Measurements from ENCODE around the gene TMEM219. TPM values are rescaled to one million over a fixed set of nuclear protein-coding genes. Genes with fewer than 3 reads are reported as not detected.
A peak's percentile ranks its signal among the peaks of the same experiment; 100 is the strongest.

The TMEM219 gene
- total and polyA plus RNA-seq, 9 of the 15 experiments (the other 6 are each of a cell fraction or from before 2014, with no cell fraction given): 35.3 to 62.8 (median 55.5) TPM

DNA sequence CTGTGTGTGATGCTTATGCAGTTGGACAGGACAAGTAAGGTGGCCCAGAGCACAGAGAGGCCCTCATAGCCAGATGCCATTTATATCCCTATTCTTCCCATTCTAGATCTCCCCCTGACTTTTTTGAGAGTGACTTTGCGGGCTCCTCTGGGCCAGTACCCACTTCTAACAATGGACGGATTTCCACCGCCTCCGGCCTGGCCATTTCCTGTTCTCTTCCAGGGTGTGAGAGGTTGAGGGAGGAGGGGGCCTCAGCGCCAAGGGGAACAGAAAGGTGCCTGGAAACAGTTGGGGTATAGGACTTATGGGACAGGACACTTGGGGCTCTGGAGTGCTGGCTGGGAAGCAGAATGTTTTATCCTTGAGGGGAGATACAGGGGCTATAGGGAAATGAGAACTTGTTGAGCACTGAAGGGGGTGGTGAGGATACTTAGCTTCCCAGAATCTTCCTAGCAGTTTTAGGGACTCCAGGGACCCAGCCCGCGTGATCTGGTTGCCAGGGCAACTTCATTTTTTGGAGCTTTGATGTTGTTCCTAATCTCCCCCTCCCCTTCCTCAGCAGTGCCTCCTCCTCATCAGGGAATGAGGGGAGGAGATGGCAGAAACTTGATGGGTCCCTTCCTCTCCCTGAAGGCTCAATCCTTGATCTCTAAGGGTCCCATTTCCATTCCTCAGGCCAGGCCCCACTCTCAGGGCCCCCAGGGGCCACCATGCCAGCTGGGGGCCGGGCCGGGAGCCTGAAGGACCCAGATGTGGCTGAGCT is 15.4 kb downstream of the TMEM219 start:
- FAIRE-seq (no peak), DNase-seq (ENCODE audit: extremely low read depth in 1 of 4, low spot score in 3 of 4) (no peak), ATAC-seq (no peak)
- peaks cover 36% of the 10 kb centered on the region for H3K79me2 ChIP-seq (ENCODE audit: control insufficient read depth, insufficient read depth, low read length)
- no peaks in the 10 kb centered on the region; the same call in 1 of the 2 replicates for H3K9me3 ChIP-seq (replicated peaks; ENCODE audit: control insufficient read depth, insufficient read depth, low read depth, low read length)
- H3K36me3 ChIP-seq (ENCODE audit: control insufficient read depth, insufficient read depth, low read length): peaks cover 63% of the 10 kb centered on the region
- no peak overlapping the region for H3K4me2 ChIP-seq (ENCODE audit: insufficient read depth, low read length)
- no peak overlapping the region for H2AFZ ChIP-seq (ENCODE audit: low read depth, low read length)
- H3K9me1 ChIP-seq (ENCODE audit: control insufficient read depth, insufficient read depth, low read length): peaks cover 3% of the 10 kb centered on the region
- BruUV-seq (replicated peaks): no TSS peak
- ChIA-PET POLR2A (interaction anchor here (2.4 to 3.0 kb wide), 2 partner anchors 12 to 15 kb away, joined by 9 to 20 read pairs; no protein-coding TSS in a partner anchor), CTCF (ENCODE audit: low intra/inter-chr PET ratio) (no interaction called here)
- H4K20me1 ChIP-seq (replicated peaks; ENCODE audit: control insufficient read depth, insufficient read depth, low read length): peaks cover 26% of the 10 kb centered on the region
- TF ChIP-seq RFX1 (IDR thresholded peaks at IDR 0.05) (peak; percentile 34; the same call in 1 of the 2 replicates), MXI1 (IDR thresholded peaks at IDR 0.05; ENCODE audit: low read depth, low read length) (no peak)
- H3K27ac ChIP-seq (ENCODE audit: extremely low read depth, low read depth, low read length): no peak overlapping the region
- peaks cover 26 to 30% of the 10 kb centered on the region in 2 experiments; a peak in 4 of 5 replicates for H3K4me1 ChIP-seq (replicated peaks in 1 of 2; ENCODE audit: control insufficient read depth in 2 of 2, insufficient read depth in 2 of 2, low read length in 2 of 2)
- in situ Hi-C loops (cut with MboI): no loop called here
- intact Hi-C loops (cut with micrococcal nuclease): no loop called here
- 86% methylated on average over 9 of the region's 9 CpGs for WGBS (ENCODE audit: insufficient coverage, low coverage, missing lambda C conversion rate)
- H3K27me3 ChIP-seq (ENCODE audit: control insufficient read depth in 2 of 2, insufficient read depth in 2 of 2, low read length in 2 of 2): no peaks in the 10 kb centered on the region
- H3K4me3 ChIP-seq: no peak overlapping the region
- H3K9ac ChIP-seq (ENCODE audit: insufficient read depth in 1 of 2, low read depth in 2 of 2, low read length in 2 of 2): no peak overlapping the region

DNA sequence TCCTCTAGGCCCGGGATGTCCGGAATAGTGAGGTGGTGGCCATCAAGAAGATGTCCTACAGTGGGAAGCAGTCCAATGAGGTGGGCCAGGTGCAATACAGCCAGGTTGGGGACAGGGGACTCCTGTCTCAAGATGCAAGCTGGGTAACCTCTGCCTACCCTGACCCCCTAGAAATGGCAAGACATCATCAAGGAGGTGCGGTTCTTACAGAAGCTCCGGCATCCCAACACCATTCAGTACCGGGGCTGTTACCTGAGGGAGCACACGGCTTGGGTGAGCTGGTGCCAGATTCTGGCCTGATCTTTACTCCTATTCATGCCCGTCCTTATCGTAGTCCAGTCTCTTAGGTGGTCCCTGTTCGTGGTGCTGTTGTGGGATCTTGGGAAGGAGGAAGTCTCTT is 16.2 kb downstream of the TMEM219 start:
- H3K9ac ChIP-seq (ENCODE audit: insufficient read depth in 1 of 2, low read depth in 2 of 2, low read length in 2 of 2): no peak overlapping the region
- no peaks in the 10 kb centered on the region for H3K27me3 ChIP-seq (ENCODE audit: control insufficient read depth in 2 of 2, insufficient read depth in 2 of 2, low read length in 2 of 2)
- CTCF ChIA-PET (ENCODE audit: low intra/inter-chr PET ratio): no interaction called here
- no peak overlapping the region for H3K4me2 ChIP-seq (ENCODE audit: insufficient read depth, low read length)
- peaks cover 36% of the 10 kb centered on the region for H3K79me2 ChIP-seq (ENCODE audit: control insufficient read depth, insufficient read depth, low read length)
- no peak overlapping the region for H2AFZ ChIP-seq (ENCODE audit: low read depth, low read length)
- POLR2A ChIA-PET: interaction anchor here (1.4 to 2.4 kb wide), 2 partner anchors 12 to 17 kb away, joined by 3 to 9 read pairs; partner anchors contain the start of gene HIRIP3
- H3K9me1 ChIP-seq (ENCODE audit: control insufficient read depth, insufficient read depth, low read length): peaks cover 3% of the 10 kb centered on the region
- no peak for DNase-seq (ENCODE audit: extremely low read depth in 1 of 4, low spot score in 3 of 4)
- peaks cover 63% of the 10 kb centered on the region for H3K36me3 ChIP-seq (ENCODE audit: control insufficient read depth, insufficient read depth, low read length)
- H3K4me1 ChIP-seq (replicated peaks in 1 of 2; ENCODE audit: control insufficient read depth in 2 of 2, insufficient read depth in 2 of 2, low read length in 2 of 2): peaks cover 24 to 30% of the 10 kb centered on the region in 2 experiments; a peak in 4 of 5 replicates
- FAIRE-seq: no peak
- intact Hi-C loops (cut with micrococcal nuclease) (no loop called here), in situ Hi-C loops (cut with MboI) (no loop called here)
- ATAC-seq: no peak
- WGBS (ENCODE audit: insufficient coverage, low coverage, missing lambda C conversion rate): 94% methylated on average over 8 of the region's 9 CpGs
- H3K9me3 ChIP-seq (replicated peaks; ENCODE audit: control insufficient read depth, insufficient read depth, low read depth, low read length): no peaks in the 10 kb centered on the region
- H4K20me1 ChIP-seq (replicated peaks; ENCODE audit: control insufficient read depth, insufficient read depth, low read length): peaks cover 26% of the 10 kb centered on the region
- no peak overlapping the region for H3K4me3 ChIP-seq
- BruUV-seq (replicated peaks): no TSS peak
- no peak overlapping the region for H3K27ac ChIP-seq (ENCODE audit: extremely low read depth, low read depth, low read length)
- no peak for TF ChIP-seq EP400 (IDR thresholded peaks at IDR 0.05)
- no peak for TF ChIP-seq ARHGAP35 (IDR thresholded peaks at IDR 0.05; ENCODE audit: partially characterized antibody)
- TF ChIP-seq NFXL1 (CRISPR knock-in tag; IDR thresholded peaks at IDR 0.05): no peak
- no peak for TF ChIP-seq GABPA (tag; conservative IDR thresholded peaks at IDR 0.05; ENCODE audit: low read depth)
- TF ChIP-seq ZNF644 (tag; IDR thresholded peaks at IDR 0.05; ENCODE audit: low read depth): no peak
- TF ChIP-seq HDAC1 (IDR thresholded peaks at IDR 0.05): no peak
- TF ChIP-seq, protein P1, sequence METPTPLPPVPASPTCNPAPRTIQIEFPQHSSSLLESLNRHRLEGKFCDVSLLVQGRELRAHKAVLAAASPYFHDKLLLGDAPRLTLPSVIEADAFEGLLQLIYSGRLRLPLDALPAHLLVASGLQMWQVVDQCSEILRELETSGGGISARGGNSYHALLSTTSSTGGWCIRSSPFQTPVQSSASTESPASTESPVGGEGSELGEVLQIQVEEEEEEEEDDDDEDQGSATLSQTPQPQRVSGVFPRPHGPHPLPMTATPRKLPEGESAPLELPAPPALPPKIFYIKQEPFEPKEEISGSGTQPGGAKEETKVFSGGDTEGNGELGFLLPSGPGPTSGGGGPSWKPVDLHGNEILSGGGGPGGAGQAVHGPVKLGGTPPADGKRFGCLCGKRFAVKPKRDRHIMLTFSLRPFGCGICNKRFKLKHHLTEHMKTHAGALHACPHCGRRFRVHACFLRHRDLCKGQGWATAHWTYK (CRISPR knock-in tag; IDR thresholded peaks at IDR 0.05): no peak
- TF ChIP-seq, protein P2, sequence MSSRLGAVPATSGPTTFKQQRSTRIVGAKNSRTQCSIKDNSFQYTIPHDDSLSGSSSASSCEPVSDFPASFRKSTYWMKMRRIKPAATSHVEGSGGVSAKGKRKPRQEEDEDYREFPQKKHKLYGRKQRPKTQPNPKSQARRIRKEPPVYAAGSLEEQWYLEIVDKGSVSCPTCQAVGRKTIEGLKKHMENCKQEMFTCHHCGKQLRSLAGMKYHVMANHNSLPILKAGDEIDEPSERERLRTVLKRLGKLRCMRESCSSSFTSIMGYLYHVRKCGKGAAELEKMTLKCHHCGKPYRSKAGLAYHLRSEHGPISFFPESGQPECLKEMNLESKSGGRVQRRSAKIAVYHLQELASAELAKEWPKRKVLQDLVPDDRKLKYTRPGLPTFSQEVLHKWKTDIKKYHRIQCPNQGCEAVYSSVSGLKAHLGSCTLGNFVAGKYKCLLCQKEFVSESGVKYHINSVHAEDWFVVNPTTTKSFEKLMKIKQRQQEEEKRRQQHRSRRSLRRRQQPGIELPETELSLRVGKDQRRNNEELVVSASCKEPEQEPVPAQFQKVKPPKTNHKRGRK (tag; IDR thresholded peaks at IDR 0.05): no peak
- no peak for TF ChIP-seq HOXB6 (CRISPR knock-in tag; IDR thresholded peaks at IDR 0.05; ENCODE audit: borderline replicate concordance)
- no peak for TF ChIP-seq NBN (IDR thresholded peaks at IDR 0.05; ENCODE audit: low read depth)
- TF ChIP-seq ZNF408 (CRISPR knock-in tag; IDR thresholded peaks at IDR 0.05; ENCODE audit: low read depth): no peak
